Mucosa of descending colon (tissue), 3 donors: ENCODE measurements around the gene PXN. TPM values are rescaled to one million over a fixed set of nuclear protein-coding genes. Genes with fewer than 3 reads are reported as not detected.

Experiments
- ATAC-seq: fragments of 200-7000 bp; cut with Tn5 transposase; one replicate; pipeline ENCODE4 v1.9.1; 2020; ENCODE audit warnings: mild to moderate bottlenecking, moderate library complexity
- DNase-seq, 3 donors: peaks; one replicate each; pipeline ENCODE4 v3.0.0-alpha.2; 2020
- H3K36me3 ChIP-seq: fragments of 200-600 bp; one replicate; pipeline ENCODE4 v1.8.0; 2021; ENCODE audit warnings: low read depth, mild to moderate bottlenecking
- H3K4me1 ChIP-seq: fragments of 200-600 bp; one replicate; pipeline ENCODE4 v1.8.0; 2021; ENCODE audit warnings: low read depth, mild to moderate bottlenecking
- H3K4me3 ChIP-seq: fragments of 200-600 bp; one replicate; pipeline ENCODE4 v1.8.0; 2021; ENCODE audit warnings: mild to moderate bottlenecking
- H3K9me3 ChIP-seq: fragments of 200-600 bp; one replicate; pipeline ENCODE4 v1.8.0; 2021; ENCODE audit warnings: mild to moderate bottlenecking
- intact Hi-C, 2 donors: fragments of 100-400 bp; cut with DNase I in 1 of 2; cut with micrococcal nuclease in 1 of 2; formaldehyde crosslinking; loops; one replicate each; pipeline versions ENCODE4 v1.11.0 to v1.11.1; 2022; cut with DNase I, micrococcal nuclease
- total RNA-seq, 3 donors: library from RNA; stranded (reverse); fragmentation: NEBNext Ultra II Directional in 2 of 3; extraction: Animal tissue kit (Norgen Biotek cat#: 25700) in 2 of 3; gene quantifications; one replicate each; pipeline versions ENCODE4 v1.2.1 to v1.2.4, GENCODE V29; 2021 to 2023
- TF ChIP-seq, protein P1 (sequence below): fragments of 200-600 bp; IDR thresholded peaks from one replicate; pipeline ENCODE4 v1.8.0; 2022; ENCODE audit warnings: antibody characterized with exemption, mild to moderate bottlenecking
- donor health status: DM: no; HTN: no; CAD: no; lungs with moderate emphysema.
- donor health status: DM: no; HTN: no; CAD: no.
- donor health status: DM: no; HTN: yes; CAD: no.

Gene PXN
- total RNA-seq, 3 donors from 2014 or later = 117 to 167 (median 146) TPM

DNA sequence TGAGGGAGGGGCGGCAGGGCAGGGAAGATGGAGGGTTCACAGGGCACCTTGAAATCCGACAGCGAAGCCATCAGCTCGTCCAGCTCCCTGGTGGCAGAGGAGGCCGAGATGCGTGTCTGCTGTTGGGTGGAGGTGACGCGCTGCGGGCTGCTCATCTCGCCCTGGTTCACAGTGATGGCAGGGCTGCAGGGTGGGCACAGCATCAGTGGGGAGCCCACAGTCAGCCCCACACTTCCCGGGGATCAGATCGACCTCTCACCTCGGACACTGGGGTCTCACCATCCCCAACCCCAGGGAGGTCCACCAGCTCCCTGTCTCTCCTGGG is 44.0 kb downstream of the PXN start:
- H3K36me3 ChIP-seq = peaks cover 24% of the 10 kb centered on the region
- no peak overlapping the region for H3K4me3 ChIP-seq
- peaks cover 9% of the 10 kb centered on the region for H3K4me1 ChIP-seq
- intact Hi-C loops = no loop called here
- no peaks in the 10 kb centered on the region for H3K9me3 ChIP-seq
- ATAC-seq (no peak), DNase-seq (no peak)
- TF ChIP-seq, protein P1, sequence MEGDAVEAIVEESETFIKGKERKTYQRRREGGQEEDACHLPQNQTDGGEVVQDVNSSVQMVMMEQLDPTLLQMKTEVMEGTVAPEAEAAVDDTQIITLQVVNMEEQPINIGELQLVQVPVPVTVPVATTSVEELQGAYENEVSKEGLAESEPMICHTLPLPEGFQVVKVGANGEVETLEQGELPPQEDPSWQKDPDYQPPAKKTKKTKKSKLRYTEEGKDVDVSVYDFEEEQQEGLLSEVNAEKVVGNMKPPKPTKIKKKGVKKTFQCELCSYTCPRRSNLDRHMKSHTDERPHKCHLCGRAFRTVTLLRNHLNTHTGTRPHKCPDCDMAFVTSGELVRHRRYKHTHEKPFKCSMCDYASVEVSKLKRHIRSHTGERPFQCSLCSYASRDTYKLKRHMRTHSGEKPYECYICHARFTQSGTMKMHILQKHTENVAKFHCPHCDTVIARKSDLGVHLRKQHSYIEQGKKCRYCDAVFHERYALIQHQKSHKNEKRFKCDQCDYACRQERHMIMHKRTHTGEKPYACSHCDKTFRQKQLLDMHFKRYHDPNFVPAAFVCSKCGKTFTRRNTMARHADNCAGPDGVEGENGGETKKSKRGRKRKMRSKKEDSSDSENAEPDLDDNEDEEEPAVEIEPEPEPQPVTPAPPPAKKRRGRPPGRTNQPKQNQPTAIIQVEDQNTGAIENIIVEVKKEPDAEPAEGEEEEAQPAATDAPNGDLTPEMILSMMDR = no peak

DNA sequence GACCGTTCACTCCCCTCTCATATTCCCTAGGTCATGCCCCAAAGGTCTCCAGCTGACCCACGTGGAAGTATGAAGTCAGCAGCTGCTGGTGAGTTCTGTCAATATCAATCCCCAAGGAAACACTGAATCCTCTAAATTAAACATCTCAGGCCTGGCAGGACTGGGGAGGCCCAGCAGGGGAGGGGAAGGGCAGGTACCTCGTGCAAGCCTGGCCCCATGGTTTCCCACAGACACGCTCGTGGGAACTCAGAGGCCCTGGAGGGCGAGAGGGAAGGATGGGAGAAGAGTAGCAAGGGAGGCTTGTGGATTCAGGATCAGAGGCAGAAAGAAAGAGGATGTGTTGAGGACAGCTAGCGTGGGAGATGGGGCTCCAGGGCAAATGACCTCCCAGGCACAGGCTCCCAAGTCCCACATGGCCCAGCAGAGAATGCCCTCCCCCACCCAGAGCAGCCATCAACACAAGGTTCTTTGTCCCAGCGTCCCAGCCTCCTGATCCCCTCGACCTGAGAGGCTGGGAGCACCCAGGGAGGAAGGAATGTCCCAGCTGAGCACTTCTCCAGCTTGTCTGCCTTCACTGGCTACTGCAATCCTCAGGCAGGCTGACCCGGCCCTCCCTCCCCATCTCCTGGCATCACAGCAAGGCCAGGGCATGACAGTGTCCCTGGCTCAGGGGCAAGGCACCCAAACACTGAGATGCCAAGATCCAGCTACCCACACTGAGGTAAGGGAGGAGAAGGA is 44.5 kb downstream of the PXN start:
- no peak for ATAC-seq
- TF ChIP-seq, protein P1 = no peak
- DNase-seq = no peak
- no peak overlapping the region for H3K4me3 ChIP-seq
- no peaks in the 10 kb centered on the region for H3K9me3 ChIP-seq
- peaks cover 24% of the 10 kb centered on the region for H3K36me3 ChIP-seq
- H3K4me1 ChIP-seq = peaks cover 7% of the 10 kb centered on the region
- intact Hi-C loops = no loop called here

DNA sequence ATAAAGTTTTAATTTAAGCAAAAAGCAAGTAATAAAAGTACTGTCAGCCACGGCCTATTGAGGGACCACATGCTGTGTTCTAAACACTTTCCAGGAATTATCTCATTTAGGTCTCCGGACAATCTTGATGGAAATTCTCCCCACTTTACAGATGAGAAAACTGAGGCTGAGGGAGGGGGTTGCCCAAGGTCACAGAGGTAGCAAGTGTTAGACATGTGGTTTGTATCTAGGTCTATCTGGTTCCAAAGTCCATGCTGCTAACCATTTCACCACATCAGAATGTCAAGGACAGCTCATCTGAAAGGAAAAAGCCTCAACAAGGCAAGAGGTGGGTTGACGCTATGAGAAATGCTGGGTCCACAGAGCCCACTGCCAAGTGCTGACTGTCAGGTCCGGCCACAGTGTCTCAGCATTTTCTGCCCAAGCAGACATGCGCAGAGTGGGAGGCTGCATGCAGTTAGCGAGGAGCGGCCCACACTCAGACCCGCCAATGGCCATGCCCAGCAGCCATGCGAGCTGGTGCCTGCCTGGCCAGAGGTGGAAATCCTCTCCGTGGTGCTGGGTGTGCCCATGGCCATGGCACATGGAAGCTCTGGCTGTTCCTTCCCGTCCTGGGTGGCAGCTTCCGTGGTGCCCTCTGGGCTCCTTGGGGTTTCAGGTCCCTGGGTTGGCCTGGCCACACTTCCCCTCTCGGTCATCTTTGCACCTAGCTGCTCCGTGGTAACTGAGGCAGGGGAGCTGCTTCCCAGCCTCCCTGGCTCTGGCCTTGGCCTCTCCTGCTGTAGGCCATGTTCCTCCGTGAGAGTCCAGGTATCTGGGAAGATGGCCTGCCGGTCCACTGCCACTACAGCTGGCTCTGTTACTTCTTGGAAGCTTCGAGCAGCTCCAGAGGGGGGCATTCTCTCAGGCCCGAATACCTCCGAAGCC is 46.6 kb downstream of the PXN start:
- ATAC-seq = no peak
- Histone ChIP-seq H3K9me3 (no peaks in the 10 kb centered on the region), H3K36me3 (peaks cover 24% of the 10 kb centered on the region), H3K4me3 (no peak overlapping the region), H3K4me1 (peaks cover 6% of the 10 kb centered on the region)
- DNase-seq = no peak
- intact Hi-C loops = no loop called here
- TF ChIP-seq, protein P1 = no peak

DNA sequence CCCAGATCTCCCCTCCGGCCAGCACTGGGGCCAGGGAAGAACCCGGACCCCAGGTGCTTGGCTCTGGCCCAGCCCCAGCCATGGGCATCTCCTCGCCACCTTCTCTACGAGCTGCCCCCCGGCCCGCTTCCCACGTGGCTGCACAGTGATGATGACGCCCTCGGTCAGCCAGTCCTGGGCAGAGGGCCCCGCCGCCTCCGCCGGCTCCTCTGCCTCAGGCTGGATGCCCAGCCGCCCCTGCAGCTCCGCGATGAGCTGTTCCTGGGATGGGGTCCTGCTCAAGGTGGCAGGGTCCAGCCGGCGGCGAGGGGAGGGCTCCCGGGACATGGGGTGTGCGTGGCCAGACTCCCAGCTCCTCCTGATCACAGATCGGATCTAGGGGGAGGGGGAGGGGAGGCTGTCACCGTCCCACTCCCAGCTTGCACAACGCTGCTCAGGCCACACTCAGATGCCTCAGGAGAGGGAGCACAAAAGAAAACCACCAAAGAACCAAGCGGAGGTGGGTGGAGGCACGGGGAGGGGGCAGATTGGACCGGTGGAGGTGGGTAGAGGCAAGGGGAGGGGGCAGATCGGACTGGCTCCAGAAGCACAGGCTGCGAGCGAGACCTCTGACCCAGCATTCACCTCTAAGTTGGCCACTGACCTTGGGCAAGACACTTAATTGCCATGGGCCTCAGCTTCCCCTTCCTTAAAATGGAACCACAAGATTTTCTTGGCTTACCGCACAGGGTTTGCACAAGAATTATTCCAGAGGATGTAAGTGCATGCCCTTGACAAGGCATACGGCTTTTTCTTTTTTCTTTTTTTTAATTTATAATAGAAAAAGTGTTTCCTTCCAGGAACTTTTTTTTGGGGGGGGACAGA is 48.6 kb downstream of the PXN start:
- Histone ChIP-seq H3K4me3 (no peak overlapping the region), H3K9me3 (no peaks in the 10 kb centered on the region), H3K36me3 (peaks cover 23% of the 10 kb centered on the region), H3K4me1 (peaks cover 5% of the 10 kb centered on the region)
- TF ChIP-seq, protein P1 = no peak
- no peak for DNase-seq
- ATAC-seq = no peak
- intact Hi-C loops = no loop called here
